BJ (cell line): ENCODE data around the gene DIO1. TPM values are rescaled to one million over a fixed set of nuclear protein-coding genes. Genes with fewer than 3 reads are reported as not detected.

Experiments
- CTCF ChIA-PET: fragments of 350-600 bp; formaldehyde crosslinking; extraction: SDS; loops from one replicate; lab custom pipeline; 2021; ENCODE audit warnings: antibody characterized with exemption, inconsistent platforms; lab: Yijun Ruan, JAX
- POLR2A ChIA-PET: fragments of 300-600 bp; sonication (Branson Sonifier 250); formaldehyde crosslinking; extraction: SDS; loops from one replicate; lab custom pipeline; 2021; ENCODE audit warnings: antibody characterized with exemption; lab: Charles Lee
- DNase-seq: peaks from one replicate; pipeline ENCODE4 v3.0.0-alpha.2; 2011; ENCODE audit warnings: low read depth
- H3K27me3 ChIP-seq: 2 replicates; pipeline ENCODE4 v1.6.0; 2011; ENCODE audit warnings: low read length; ENCODE audit not compliant: control insufficient read depth, insufficient read depth
- H3K36me3 ChIP-seq: 2 replicates; pipeline ENCODE4 v1.5.1; 2011; ENCODE audit warnings: low read length; ENCODE audit not compliant: control insufficient read depth, insufficient read depth
- H3K4me3 ChIP-seq: 2 replicates; pipeline ENCODE4 v1.5.1; 2011; ENCODE audit warnings: low read depth, mild to moderate bottlenecking, control low read depth, low read length
- polyA minus RNA-seq: library from RNA; depleted of rRNA, polyadenylated mRNA; stranded (reverse); fragments of >200 nt; gene quantifications from 2 replicates; pipeline ENCODE4 v1.2.3, GENCODE V29; 2011; rRNA and poly(A)+ RNA removed
- polyA plus RNA-seq: library from polyadenylated mRNA; depleted of rRNA; stranded (reverse); fragments of >200 nt; gene quantifications from 2 replicates; pipeline ENCODE4 v1.2.3, GENCODE V29; 2011; rRNA removed
- TF ChIP-seq, protein P1 (sequence below): IDR thresholded peaks from 2 replicates; pipeline ENCODE4 v1.5.1; 2011; ENCODE audit warnings: low read depth, mild to moderate bottlenecking, control low read depth, inconsistent platforms, low read length, moderate library complexity; ENCODE audit not compliant: insufficient read depth

DIO1 gene
- not detected in 2 replicates for polyA plus RNA-seq
- not detected in 2 replicates for polyA minus RNA-seq

DNA sequence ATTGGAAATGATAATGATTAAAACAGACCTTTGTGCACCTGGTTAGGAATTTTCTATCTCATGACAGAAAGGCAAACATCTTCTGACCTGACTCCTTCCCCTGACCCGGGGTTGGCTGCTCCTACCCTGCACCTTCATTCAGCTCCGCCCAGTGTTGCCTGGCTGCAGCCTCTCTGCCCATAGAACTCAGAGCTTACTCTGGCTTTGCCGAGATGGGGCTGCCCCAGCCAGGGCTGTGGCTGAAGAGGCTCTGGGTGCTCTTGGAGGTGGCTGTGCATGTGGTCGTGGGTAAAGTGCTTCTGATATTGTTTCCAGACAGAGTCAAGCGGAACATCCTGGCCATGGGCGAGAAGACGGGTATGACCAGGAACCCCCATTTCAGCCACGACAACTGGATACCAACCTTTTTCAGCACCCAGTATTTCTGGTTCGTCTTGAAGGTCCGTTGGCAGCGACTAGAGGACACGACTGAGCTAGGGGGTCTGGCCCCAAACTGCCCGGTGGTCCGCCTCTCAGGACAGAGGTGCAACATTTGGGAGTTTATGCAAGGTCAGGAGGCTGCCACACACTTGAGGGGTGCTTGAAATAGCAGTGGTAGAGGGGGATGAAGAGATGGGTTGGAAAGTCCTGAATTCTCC, at the start of gene DIO1:
DIO1 (plus strand) TSS at position 189 of the 638 bp plus-strand sequence; CDS start at position 213, 24 bp downstream.
- POLR2A ChIA-PET, result no interaction called here
- TF ChIP-seq, protein P1, sequence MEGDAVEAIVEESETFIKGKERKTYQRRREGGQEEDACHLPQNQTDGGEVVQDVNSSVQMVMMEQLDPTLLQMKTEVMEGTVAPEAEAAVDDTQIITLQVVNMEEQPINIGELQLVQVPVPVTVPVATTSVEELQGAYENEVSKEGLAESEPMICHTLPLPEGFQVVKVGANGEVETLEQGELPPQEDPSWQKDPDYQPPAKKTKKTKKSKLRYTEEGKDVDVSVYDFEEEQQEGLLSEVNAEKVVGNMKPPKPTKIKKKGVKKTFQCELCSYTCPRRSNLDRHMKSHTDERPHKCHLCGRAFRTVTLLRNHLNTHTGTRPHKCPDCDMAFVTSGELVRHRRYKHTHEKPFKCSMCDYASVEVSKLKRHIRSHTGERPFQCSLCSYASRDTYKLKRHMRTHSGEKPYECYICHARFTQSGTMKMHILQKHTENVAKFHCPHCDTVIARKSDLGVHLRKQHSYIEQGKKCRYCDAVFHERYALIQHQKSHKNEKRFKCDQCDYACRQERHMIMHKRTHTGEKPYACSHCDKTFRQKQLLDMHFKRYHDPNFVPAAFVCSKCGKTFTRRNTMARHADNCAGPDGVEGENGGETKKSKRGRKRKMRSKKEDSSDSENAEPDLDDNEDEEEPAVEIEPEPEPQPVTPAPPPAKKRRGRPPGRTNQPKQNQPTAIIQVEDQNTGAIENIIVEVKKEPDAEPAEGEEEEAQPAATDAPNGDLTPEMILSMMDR, result no peak
- no peaks in the 10 kb centered on the region for H3K36me3 ChIP-seq
- no peak for DNase-seq
- no peaks in the 10 kb centered on the region for H3K27me3 ChIP-seq
- no peak within 1 kb of the TSS for H3K4me3 ChIP-seq
- CTCF ChIA-PET, result interaction anchor here (0.6 kb wide), 1 partner anchor 1049 kb away, joined by 3 read pairs; no protein-coding TSS in a partner anchor

DNA sequence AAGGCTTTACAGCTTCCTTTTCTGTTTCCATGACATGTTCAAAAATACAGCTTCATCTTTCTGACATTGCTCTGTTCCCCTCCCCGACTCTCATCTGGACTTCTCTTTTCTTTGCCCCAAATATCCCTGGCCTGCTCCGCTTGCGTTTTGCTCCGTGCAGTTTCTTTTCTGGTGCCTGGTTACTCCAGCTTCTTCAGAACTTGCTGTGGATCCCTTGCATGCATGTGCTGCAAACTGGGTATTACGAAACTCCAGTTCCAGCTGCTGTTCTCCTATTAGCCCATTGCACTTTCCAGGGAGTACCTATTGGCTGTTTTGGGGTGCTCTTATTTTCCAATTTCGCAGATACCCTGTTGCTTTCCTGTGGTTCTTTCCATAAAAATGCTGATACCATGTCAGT, 46.0 kb upstream of the DIO1 start:
- H3K27me3 ChIP-seq, result no peaks in the 10 kb centered on the region
- no peak for DNase-seq
- TF ChIP-seq, protein P1, result no peak
- CTCF ChIA-PET, result interaction anchor here (1.0 to 5.6 kb wide), 2 partner anchors 13 kb away, joined by 3 to 40 read pairs; no protein-coding TSS in a partner anchor
- H3K4me3 ChIP-seq, result no peak overlapping the region
- POLR2A ChIA-PET, result no interaction called here
- H3K36me3 ChIP-seq, result no peaks in the 10 kb centered on the region

DNA sequence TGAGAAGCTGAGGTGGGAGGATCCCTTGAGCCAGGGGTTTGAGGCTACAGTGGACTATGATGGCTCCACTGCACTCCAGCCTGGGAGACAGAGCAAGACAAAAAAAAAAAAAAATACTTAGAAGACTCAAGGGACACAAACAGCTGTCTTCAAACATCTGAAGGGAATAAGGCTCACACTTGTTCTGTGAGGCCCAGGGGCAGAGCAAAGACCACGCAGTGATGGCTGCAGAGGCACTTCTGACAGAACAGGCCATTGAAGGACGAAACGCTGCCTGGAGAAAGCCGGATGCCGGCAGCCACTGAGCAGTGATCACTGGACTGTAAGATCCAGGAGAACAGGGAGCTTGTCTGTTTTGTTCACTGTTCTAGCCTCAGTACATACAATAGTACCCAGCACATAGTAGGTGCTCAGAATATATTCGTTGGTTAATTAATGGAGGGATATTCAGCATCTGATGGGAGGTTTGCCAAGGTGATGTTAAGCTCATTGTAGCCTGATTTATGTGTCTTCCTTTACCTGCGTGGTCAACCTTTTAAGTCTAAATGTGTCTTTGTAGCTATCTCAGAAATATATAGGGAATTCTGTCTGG, 43.8 kb upstream of the DIO1 start:
- POLR2A ChIA-PET, result interaction anchor here (0.6 kb wide), 1 partner anchor 10 kb away, joined by 7 read pairs; no protein-coding TSS in a partner anchor

DNA sequence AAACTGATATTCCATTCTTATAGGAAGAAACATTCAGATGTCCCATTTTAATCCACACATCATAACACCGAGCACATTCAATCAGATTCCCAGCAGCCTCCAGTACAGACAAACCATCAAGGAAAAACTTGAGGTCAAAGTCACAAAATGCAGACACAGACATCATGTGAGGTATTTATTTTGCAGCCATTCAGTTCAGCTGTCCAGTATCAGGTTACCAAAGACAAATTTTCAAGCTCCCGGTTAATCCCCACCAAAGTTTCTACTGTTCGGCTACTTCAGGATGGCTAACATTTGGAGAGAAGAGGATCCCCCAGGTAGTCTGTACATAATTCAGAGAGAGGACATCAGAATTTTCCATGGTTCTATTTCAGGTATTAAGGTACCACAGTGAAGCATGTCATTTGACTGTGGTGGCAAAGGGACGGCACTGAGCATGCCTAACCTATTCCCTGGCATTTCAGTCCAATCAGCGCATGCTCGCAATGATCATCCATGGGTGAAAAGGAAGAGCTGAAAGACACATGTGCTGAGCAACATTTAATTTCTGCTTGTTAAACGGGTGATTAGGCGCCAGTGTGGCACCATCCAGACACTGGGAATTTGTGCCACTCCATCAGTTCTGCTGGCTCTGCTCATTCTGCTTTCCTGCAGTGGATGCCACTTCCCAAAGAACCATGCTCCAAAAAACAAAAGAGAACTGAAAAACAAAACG, 42.3 kb upstream of the DIO1 start:
- TF ChIP-seq, protein P1, result no peak
- DNase-seq, result no peak
- H3K27me3 ChIP-seq, result no peaks in the 10 kb centered on the region
- peaks cover 4% of the 10 kb centered on the region; the same call in 1 of the 2 replicates for H3K36me3 ChIP-seq
- H3K4me3 ChIP-seq, result no peak overlapping the region
- POLR2A ChIA-PET, result no interaction called here
- CTCF ChIA-PET, result interaction anchor here (0.9 to 5.6 kb wide), 2 partner anchors 9 to 20 kb away, joined by 3 to 40 read pairs; no protein-coding TSS in a partner anchor

More for the DNA sequence above, 43.8 kb upstream of the DIO1 start:
- Histone ChIP-seq H3K27me3 (no peaks in the 10 kb centered on the region), H3K4me3 (no peak overlapping the region), H3K36me3 (no peaks in the 10 kb centered on the region; the same call in 1 of the 2 replicates)
- TF ChIP-seq, protein P1, result no peak
- CTCF ChIA-PET, result interaction anchor here (1.1 to 5.6 kb wide), 2 partner anchors 11 to 29 kb away, joined by 3 to 40 read pairs; no protein-coding TSS in a partner anchor
- no peak for DNase-seq
